SJCRH30 (cell line): ENCODE data around the gene NFATC2IP. TPM values are rescaled to one million over a fixed set of nuclear protein-coding genes. Genes with fewer than 3 reads are reported as not detected.

Source experiments
- DNase-seq, 2 experiments: peaks; one replicate each; pipeline ENCODE4 v3.0.0-alpha.2; 2015 to 2020
- H3K27ac ChIP-seq: fragments of 250-450 bp; sonication (Bioruptor Pico); 2 replicates; pipeline ENCODE4 v1.5.1; 2020; ENCODE audit warnings: mild to moderate bottlenecking, moderate library complexity
- H3K27me3 ChIP-seq: fragments of 250-450 bp; sonication (Bioruptor Pico); 2 replicates; pipeline ENCODE4 v1.5.1; 2020; ENCODE audit warnings: mild to moderate bottlenecking, moderate library complexity
- H3K36me3 ChIP-seq: fragments of 250-450 bp; sonication (Bioruptor Pico); 2 replicates; pipeline ENCODE4 v1.5.1; 2020; ENCODE audit warnings: mild to moderate bottlenecking, moderate library complexity
- H3K4me1 ChIP-seq: fragments of 250-450 bp; sonication (Bioruptor Pico); 2 replicates; pipeline ENCODE4 v1.5.1; 2020; ENCODE audit warnings: mild to moderate bottlenecking, moderate library complexity
- H3K4me3 ChIP-seq: fragments of 250-450 bp; sonication (Bioruptor Pico); 2 replicates; pipeline ENCODE4 v1.5.1; 2020; ENCODE audit warnings: mild to moderate bottlenecking, moderate library complexity
- H3K9me3 ChIP-seq: fragments of 250-450 bp; sonication (Bioruptor Pico); replicated peaks from 2 replicates; pipeline ENCODE4 v1.5.1; 2020; ENCODE audit warnings: mild to moderate bottlenecking, moderate library complexity
- total RNA-seq: library from RNA; depleted of rRNA; stranded (reverse); fragments of >200 nt; shearing (Covaris generic); gene quantifications from 2 replicates; pipeline ENCODE4 v1.2.3, GENCODE V29; 2014; rRNA removed

NFATC2IP gene
- total RNA-seq, 1 experiment from 2014 or later = 29.5 TPM

DNA sequence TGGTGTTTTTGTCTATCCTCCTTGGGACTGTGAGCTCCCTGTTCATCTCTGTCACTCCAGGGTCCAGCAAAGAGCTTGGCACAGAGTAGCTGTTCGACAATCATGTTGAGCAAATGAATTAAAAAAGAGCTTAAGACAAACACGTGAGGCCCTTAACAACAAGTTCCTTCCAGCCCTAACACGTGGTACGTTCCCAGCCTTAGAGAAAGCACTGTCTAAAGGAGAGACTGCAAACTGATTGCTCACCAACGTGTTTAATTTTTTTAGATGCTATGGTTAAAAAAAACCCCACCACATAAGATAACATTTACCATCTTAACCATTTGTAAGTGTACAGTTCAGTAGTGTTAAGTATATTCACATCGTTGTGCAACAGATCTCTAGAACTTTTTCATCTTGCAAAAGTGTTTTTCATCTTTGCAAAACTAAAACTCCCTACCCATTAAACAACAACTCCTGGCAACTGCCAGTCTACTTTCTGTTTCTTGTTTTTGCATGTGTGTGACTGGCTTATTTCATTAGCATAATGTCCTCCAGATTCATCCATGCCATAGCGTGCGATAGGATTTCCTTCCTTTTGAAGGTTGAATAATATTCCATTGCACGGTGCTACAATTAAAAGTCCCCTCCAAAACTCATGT lies 62.3 kb downstream of the NFATC2IP start:
- DNase-seq = no peak
- H3K27ac ChIP-seq = no peak overlapping the region
- H3K4me1 ChIP-seq = no peaks in the 10 kb centered on the region
- no peaks in the 10 kb centered on the region for H3K36me3 ChIP-seq
- H3K9me3 ChIP-seq = no peaks in the 10 kb centered on the region
- no peak overlapping the region for H3K4me3 ChIP-seq
- no peaks in the 10 kb centered on the region for H3K27me3 ChIP-seq

DNA sequence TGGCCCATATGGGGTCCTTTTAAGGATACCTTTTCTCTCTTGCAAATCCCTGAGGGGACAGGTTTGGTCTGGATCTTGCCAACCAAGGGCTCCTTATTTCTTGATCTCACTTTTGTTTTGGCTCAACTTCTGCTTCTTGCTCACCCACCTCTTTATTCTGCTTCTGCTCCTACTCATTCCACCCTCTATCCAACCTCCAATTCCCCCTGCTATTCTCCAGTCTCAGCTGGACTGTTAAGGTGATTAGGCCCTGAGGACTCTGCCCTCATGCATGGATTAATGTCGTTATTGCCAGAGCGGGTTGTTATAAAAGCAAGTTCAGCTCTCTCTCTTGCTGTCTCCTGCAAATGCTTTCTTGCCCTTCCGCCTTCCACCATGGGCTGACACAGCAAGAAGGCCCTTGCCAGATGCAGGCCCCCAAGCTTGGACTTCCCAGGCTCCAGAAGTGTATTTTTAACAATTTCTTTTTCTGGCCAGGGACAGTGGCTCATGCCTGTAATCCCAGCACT lies 63.9 kb downstream of the NFATC2IP start:
- no peak for DNase-seq
- H3K27ac ChIP-seq = no peak overlapping the region
- no peaks in the 10 kb centered on the region for H3K9me3 ChIP-seq
- H3K36me3 ChIP-seq = no peaks in the 10 kb centered on the region
- H3K4me1 ChIP-seq = no peaks in the 10 kb centered on the region
- H3K4me3 ChIP-seq = no peak overlapping the region
- H3K27me3 ChIP-seq = no peaks in the 10 kb centered on the region

Other genes starting within 250 kb of the NFATC2IP start
- gene EIF3C, start 239.5 kb upstream of the NFATC2IP start, total RNA-seq = 361 and 372 TPM in 2 replicates
- gene NPIPB9, start 199.2 kb upstream of the NFATC2IP start, total RNA-seq = 1.1 TPM in 1 of 2 replicates, not detected in the other
- 55.0 and 68.3 TPM in 2 replicates for gene ATXN2L, start 127.9 kb upstream of the NFATC2IP start, total RNA-seq
- gene TUFM, start 104.6 kb upstream of the NFATC2IP start, total RNA-seq = 115 and 119 TPM in 2 replicates
- gene SH2B1, start 87.1 kb upstream of the NFATC2IP start, total RNA-seq = 20.3 and 21.4 TPM in 2 replicates
- gene ATP2A1, start 72.4 kb upstream of the NFATC2IP start, total RNA-seq = 21.8 and 24.8 TPM in 2 replicates
- gene RABEP2, start 25.7 kb upstream of the NFATC2IP start, total RNA-seq = 7.4 and 8.1 TPM in 2 replicates
- 0.10 TPM in 1 of 2 replicates, not detected in the other for gene CD19, start 19.0 kb upstream of the NFATC2IP start, total RNA-seq
- gene SPNS1, start 23.8 kb downstream of the NFATC2IP start, total RNA-seq = 22.1 and 23.5 TPM in 2 replicates
- gene LAT, start 34.1 kb downstream of the NFATC2IP start, total RNA-seq = 0.66 and 1.6 TPM in 2 replicates